ENCODE results near the gene CREB3L2. TPM values are rescaled to one million over a fixed set of nuclear protein-coding genes. Genes with fewer than 3 reads are reported as not detected.

Gene CREB3L2
- total and polyA plus RNA-seq, 2 of the 8 experiments (the other 6 are each of a cell fraction or from before 2014, with no cell fraction given) = 14.4 to 48.3 TPM

GRCh38 chr7:137915266-137915665 lies 86.6 kb downstream of the CREB3L2 start (continued):
- TF ChIP-seq RBBP5 (IDR thresholded peaks at IDR 0.05; ENCODE audit: borderline replicate concordance, low read depth, low read length) (no peak), PHF8 (conservative IDR thresholded peaks at IDR 0.05; ENCODE audit: low read depth, low read length) (no peak), CTCF (IDR thresholded peaks at IDR 0.05; ENCODE audit: control extremely low read depth in 1 of 3, insufficient read depth in 1 of 3, low read depth in 1 of 3, low read length in 3 of 3) (no peak), EZH2 (IDR thresholded peaks at IDR 0.05; ENCODE audit: low read depth, low read length, severe bottlenecking) (no peak), BACH1 (IDR thresholded peaks at IDR 0.05; ENCODE audit: low read length) (no peak), CTBP2 (IDR thresholded peaks at IDR 0.05; ENCODE audit: borderline replicate concordance, insufficient read depth, insufficient read length, low read length) (no peak)
